Activated CD8-positive, alpha-beta T cell treated with anti-CD3 and anti-CD28 coated beads for 36 hours (primary cell): ENCODE results near the gene GEMIN7. TPM values are rescaled to one million over a fixed set of nuclear protein-coding genes. Genes with fewer than 3 reads are reported as not detected.
A peak's percentile ranks its signal among the peaks of the same experiment; 100 is the strongest.

Experiments
- ATAC-seq: fragments of 200-7000 bp; cut with Tn5 transposase; one replicate; pipeline ENCODE4 v1.10.0; 2021; ENCODE audit warnings: mild to moderate bottlenecking, moderate library complexity
- CTCF ChIA-PET: fragments of 350-600 bp; sonication (Branson Sonifier 250); formaldehyde crosslinking; loops from one replicate; lab custom pipeline; 2021; ENCODE audit warnings: antibody characterized with exemption; lab: Charles Lee
- POLR2A ChIA-PET: fragments of 350-600 bp; sonication (Branson Sonifier 250); formaldehyde crosslinking; loops from one replicate; lab custom pipeline; 2021; ENCODE audit warnings: antibody characterized with exemption; lab: Charles Lee
- DNase-seq: peaks from one replicate; pipeline ENCODE4 v3.0.0-alpha.2; 2020
- H3K27ac Mint-ChIP-seq: one replicate; pipeline ENCODE4 v1.8.0; 2021; ENCODE audit warnings: mild to moderate bottlenecking, mixed read lengths
- H3K27me3 Mint-ChIP-seq: one replicate; pipeline ENCODE4 v1.8.0; 2021; ENCODE audit warnings: mixed read lengths
- H3K36me3 Mint-ChIP-seq: one replicate; pipeline ENCODE4 v1.8.0; 2021; ENCODE audit warnings: low read depth, mixed read lengths
- H3K4me1 Mint-ChIP-seq: one replicate; pipeline ENCODE4 v1.8.0; 2021; ENCODE audit warnings: low read depth, mixed read lengths
- H3K4me3 Mint-ChIP-seq: one replicate; pipeline ENCODE4 v1.8.0; 2021; ENCODE audit warnings: mild to moderate bottlenecking, moderate library complexity, mixed read lengths
- H3K9me3 Mint-ChIP-seq: one replicate; pipeline ENCODE4 v1.8.0; 2021; ENCODE audit warnings: mixed read lengths
- CTCF ChIP-seq: fragments of 200-600 bp; IDR thresholded peaks from one replicate; pipeline ENCODE4 v1.8.0; 2022; ENCODE audit warnings: antibody characterized with exemption, mild to moderate bottlenecking
- intact Hi-C: fragments of 100-400 bp; cut with micrococcal nuclease; formaldehyde crosslinking; loops from one replicate; pipeline ENCODE4 v1.10.0; 2022
- total RNA-seq, 2 experiments: library from RNA; stranded (reverse); gene quantifications; one replicate each; pipeline ENCODE4 v1.2.3, GENCODE V29; 2021

Gene GEMIN7
- total RNA-seq, 2 experiments from 2014 or later, result 44.1 to 46.8 TPM

- Mint-ChIP-seq H3K27ac (peak overlapping the region; percentile 10), H3K27me3 (no peaks in the 10 kb centered on the region), H3K36me3 (peaks cover 5% of the 10 kb centered on the region), H3K4me3 (no peak overlapping the region), H3K4me1 (peaks cover 68% of the 10 kb centered on the region), H3K9me3 (no peaks in the 10 kb centered on the region)
- ATAC-seq (no peak), DNase-seq (no peak)
- TF ChIP-seq CTCF, result no peak
- intact Hi-C loops, result no loop called here
- CTCF ChIA-PET, result interaction anchor here (1.4 to 3.4 kb wide), 2 partner anchors 13 to 25 kb away, joined by 4 to 17 read pairs; no protein-coding TSS in a partner anchor
- POLR2A ChIA-PET, result interaction anchor here (1.4 kb wide), 1 partner anchor 10 kb away, joined by 3 read pairs; no protein-coding TSS in a partner anchor
Measured at GRCh38 chr19:45100846-45101252, 21.8 kb downstream of the GEMIN7 start.

DNA sequence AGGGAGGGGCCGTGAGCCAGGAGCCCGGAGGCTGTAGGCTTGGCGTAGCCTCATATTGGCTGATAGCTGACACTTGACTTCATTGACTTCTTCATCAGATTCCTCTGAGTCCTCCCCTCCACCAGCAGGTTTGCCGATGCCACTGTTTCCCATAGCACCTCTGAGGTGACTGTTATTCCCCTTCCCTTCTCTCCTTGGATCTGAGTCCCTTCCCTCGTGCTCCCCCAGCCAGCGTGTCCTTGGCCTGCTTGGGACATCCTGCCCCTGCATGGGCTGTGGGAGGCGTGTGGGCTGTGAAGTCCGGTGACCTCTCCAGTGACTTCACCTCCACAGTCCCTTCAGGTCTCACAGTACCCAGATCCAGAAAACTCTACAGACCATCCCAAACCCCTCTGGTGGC, 22.7 kb downstream of the GEMIN7 start:
- ChIA-PET CTCF (interaction anchor here (1.4 to 3.4 kb wide), 3 partner anchors 9 to 24 kb away, joined by 4 to 17 read pairs (median 11); partner anchors contain the start of gene PPP1R37), POLR2A (interaction anchor here (0.6 to 1.4 kb wide), 3 partner anchors 9 to 100 kb away, joined by 3 read pairs; partner anchors contain the start of gene PPP1R37)
- intact Hi-C loops, result no loop called here
- DNase-seq (no peak), ATAC-seq (no peak)
- peaks cover 3% of the 10 kb centered on the region for H3K36me3 Mint-ChIP-seq
- no peak for TF ChIP-seq CTCF
- no peak overlapping the region for H3K27ac Mint-ChIP-seq
- H3K9me3 Mint-ChIP-seq, result no peaks in the 10 kb centered on the region
- no peak overlapping the region for H3K4me3 Mint-ChIP-seq
- peaks cover 59% of the 10 kb centered on the region for H3K4me1 Mint-ChIP-seq
- no peaks in the 10 kb centered on the region for H3K27me3 Mint-ChIP-seq

DNA sequence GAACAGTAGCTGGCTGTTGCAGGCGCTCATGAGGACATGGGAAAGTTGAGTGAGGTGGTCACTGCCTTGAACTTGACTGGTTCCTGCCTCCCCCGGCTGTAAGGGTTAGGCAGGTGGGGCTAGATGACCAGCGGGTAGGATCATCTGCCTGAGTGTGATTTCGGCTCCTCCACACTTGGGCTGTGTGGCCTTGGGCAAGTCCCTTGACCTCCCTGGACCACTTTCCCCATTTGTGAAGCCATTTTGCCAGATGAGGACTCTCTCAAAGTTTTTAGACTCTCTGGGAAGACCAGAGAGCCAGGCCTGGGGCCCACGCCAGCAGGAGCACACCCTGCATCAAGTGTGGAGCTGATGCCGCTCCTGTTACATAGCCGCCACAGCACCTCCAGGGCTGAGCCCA, 23.4 kb downstream of the GEMIN7 start:
- no peak overlapping the region for H3K27ac Mint-ChIP-seq
- peaks cover 54% of the 10 kb centered on the region for H3K4me1 Mint-ChIP-seq

DNA sequence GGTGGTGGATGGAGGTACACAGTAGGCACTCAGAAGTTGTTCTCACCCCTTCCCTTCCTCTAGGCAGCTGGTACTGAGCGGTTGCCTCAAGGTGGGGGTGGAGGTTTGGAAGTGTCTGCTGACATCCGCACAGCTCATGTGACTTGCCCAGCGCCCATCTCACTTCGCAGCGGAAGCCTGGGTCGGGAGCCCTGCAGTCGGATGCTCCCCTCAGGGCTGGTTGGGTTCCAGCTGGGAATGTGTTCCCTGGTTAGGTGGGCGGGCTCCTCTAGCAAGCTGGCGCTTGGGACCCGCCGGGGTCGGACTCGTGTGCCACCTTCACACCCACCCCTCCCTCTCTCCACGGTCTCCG, 24.1 kb downstream of the GEMIN7 start:
- no peaks in the 10 kb centered on the region for H3K27me3 Mint-ChIP-seq
- H3K27ac Mint-ChIP-seq, result peak overlapping the region; percentile 43
- DNase-seq, result peak; percentile 68
- H3K4me3 Mint-ChIP-seq, result peak overlapping the region; percentile 42
- TF ChIP-seq CTCF, result no peak
- ATAC-seq, result peak; percentile 82
- CTCF ChIA-PET, result interaction anchor here (0.7 to 3.4 kb wide), 7 partner anchors 10 to 27 kb away, joined by 3 to 17 read pairs (median 3); partner anchors contain the start of gene PPP1R37
- peaks cover 3% of the 10 kb centered on the region for H3K36me3 Mint-ChIP-seq
- POLR2A ChIA-PET, result interaction anchor here (1.1 to 1.8 kb wide), 4 partner anchors 10 to 16 kb away, joined by 4 to 8 read pairs (median 6); partner anchors contain the start of gene PPP1R37
- intact Hi-C loops, result no loop called here
- peaks cover 47% of the 10 kb centered on the region for H3K4me1 Mint-ChIP-seq
- no peaks in the 10 kb centered on the region for H3K9me3 Mint-ChIP-seq

More for the DNA sequence above, 23.4 kb downstream of the GEMIN7 start:
- no peak for TF ChIP-seq CTCF
- CTCF ChIA-PET, result interaction anchor here (1.2 to 3.4 kb wide), 4 partner anchors 10 to 23 kb away, joined by 3 to 17 read pairs (median 8); partner anchors contain the start of gene PPP1R37
- Mint-ChIP-seq H3K27me3 (no peaks in the 10 kb centered on the region), H3K4me3 (no peak overlapping the region), H3K36me3 (peaks cover 3% of the 10 kb centered on the region), H3K9me3 (no peaks in the 10 kb centered on the region)
- intact Hi-C loops, result no loop called here
- POLR2A ChIA-PET, result interaction anchor here (1.2 to 1.8 kb wide), 2 partner anchors 10 to 16 kb away, joined by 3 to 7 read pairs; partner anchors contain the start of gene PPP1R37
- ATAC-seq (no peak), DNase-seq (no peak)
